ENCODE data around the gene MGA. TPM values are rescaled to one million over a fixed set of nuclear protein-coding genes. Genes with fewer than 3 reads are reported as not detected.

The MGA gene
- total RNA-seq, 1 experiment from 2014 or later: 35.9 TPM

DNA sequence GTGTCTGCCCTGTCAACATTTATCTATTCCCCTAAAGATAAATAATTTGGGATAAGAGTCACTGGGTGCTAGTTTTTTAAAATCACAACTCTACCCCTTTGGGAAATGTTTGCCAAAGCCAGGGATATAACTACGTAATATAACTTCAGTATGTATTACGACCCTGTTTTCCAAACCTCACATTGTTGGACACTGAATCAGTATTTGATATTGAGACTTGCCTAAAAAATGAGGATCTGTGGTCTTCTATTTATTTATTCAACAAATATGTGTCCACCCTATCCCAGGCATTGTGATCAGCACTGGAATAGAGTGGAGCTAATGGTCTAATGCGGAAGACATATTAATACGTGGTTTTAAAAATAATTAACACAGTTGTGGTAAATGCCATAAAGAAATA, 4.5 kb upstream of the MGA start:
- Mint-ChIP-seq H3K4me1 (peaks cover 4% of the 10 kb centered on the region), H3K27ac (no peak overlapping the region), H3K9me3 (peaks cover 7% of the 10 kb centered on the region), H3K4me3 (no peak overlapping the region), H3K36me3 (peaks cover 6% of the 10 kb centered on the region), H3K27me3 (ENCODE audit: low read depth) (peaks cover 35% of the 10 kb centered on the region)
- no peak for ATAC-seq
- no peak for TF ChIP-seq ZNF671 (CRISPR knock-in tag; IDR thresholded peaks at IDR 0.05)
- TF ChIP-seq, protein P1, sequence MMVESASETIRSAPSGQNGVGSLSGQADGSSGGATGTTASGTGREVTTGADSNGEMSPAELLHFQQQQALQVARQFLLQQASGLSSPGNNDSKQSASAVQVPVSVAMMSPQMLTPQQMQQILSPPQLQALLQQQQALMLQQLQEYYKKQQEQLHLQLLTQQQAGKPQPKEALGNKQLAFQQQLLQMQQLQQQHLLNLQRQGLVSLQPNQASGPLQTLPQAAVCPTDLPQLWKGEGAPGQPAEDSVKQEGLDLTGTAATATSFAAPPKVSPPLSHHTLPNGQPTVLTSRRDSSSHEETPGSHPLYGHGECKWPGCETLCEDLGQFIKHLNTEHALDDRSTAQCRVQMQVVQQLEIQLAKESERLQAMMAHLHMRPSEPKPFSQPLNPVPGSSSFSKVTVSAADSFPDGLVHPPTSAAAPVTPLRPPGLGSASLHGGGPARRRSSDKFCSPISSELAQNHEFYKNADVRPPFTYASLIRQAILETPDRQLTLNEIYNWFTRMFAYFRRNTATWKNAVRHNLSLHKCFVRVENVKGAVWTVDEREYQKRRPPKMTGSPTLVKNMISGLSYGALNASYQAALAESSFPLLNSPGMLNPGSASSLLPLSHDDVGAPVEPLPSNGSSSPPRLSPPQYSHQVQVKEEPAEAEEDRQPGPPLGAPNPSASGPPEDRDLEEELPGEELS (CRISPR knock-in tag; IDR thresholded peaks at IDR 0.05): no peak
- no peak for DNase-seq (ENCODE audit: low spot score)
- ChIA-PET POLR2A (no interaction called here), CTCF (no interaction called here)

GRCh38 chr15:41656188-41656587, 4.0 kb upstream of the MGA start:
- DNase-seq (ENCODE audit: low spot score): no peak
- peaks cover 2% of the 10 kb centered on the region for H3K9me3 Mint-ChIP-seq
- no peak overlapping the region for H3K4me3 Mint-ChIP-seq
- no peak overlapping the region for H3K27ac Mint-ChIP-seq
- POLR2A ChIA-PET: no interaction called here
- ATAC-seq: no peak
- peaks cover 8% of the 10 kb centered on the region for H3K4me1 Mint-ChIP-seq
- TF ChIP-seq ZMAT4 (CRISPR knock-in tag; IDR thresholded peaks at IDR 0.05): no peak
- TF ChIP-seq NR2C2 (CRISPR knock-in tag; IDR thresholded peaks at IDR 0.05): no peak
- no peak for TF ChIP-seq HMGA2 (CRISPR knock-in tag; IDR thresholded peaks at IDR 0.05)
- TF ChIP-seq EMX1 (CRISPR knock-in tag; IDR thresholded peaks at IDR 0.05): no peak
- TF ChIP-seq ZBTB43 (CRISPR knock-in tag; IDR thresholded peaks at IDR 0.05): no peak
- TF ChIP-seq PRRX2 (CRISPR knock-in tag; IDR thresholded peaks at IDR 0.05): no peak
- TF ChIP-seq NR3C1 (CRISPR knock-in tag; conservative IDR thresholded peaks at IDR 0.05; ENCODE audit: low read depth): no peak
- TF ChIP-seq, protein P2, sequence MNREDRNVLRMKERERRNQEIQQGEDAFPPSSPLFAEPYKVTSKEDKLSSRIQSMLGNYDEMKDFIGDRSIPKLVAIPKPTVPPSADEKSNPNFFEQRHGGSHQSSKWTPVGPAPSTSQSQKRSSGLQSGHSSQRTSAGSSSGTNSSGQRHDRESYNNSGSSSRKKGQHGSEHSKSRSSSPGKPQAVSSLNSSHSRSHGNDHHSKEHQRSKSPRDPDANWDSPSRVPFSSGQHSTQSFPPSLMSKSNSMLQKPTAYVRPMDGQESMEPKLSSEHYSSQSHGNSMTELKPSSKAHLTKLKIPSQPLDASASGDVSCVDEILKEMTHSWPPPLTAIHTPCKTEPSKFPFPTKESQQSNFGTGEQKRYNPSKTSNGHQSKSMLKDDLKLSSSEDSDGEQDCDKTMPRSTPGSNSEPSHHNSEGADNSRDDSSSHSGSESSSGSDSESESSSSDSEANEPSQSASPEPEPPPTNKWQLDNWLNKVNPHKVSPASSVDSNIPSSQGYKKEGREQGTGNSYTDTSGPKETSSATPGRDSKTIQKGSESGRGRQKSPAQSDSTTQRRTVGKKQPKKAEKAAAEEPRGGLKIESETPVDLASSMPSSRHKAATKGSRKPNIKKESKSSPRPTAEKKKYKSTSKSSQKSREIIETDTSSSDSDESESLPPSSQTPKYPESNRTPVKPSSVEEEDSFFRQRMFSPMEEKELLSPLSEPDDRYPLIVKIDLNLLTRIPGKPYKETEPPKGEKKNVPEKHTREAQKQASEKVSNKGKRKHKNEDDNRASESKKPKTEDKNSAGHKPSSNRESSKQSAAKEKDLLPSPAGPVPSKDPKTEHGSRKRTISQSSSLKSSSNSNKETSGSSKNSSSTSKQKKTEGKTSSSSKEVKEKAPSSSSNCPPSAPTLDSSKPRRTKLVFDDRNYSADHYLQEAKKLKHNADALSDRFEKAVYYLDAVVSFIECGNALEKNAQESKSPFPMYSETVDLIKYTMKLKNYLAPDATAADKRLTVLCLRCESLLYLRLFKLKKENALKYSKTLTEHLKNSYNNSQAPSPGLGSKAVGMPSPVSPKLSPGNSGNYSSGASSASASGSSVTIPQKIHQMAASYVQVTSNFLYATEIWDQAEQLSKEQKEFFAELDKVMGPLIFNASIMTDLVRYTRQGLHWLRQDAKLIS (CRISPR knock-in tag; IDR thresholded peaks at IDR 0.05; ENCODE audit: borderline replicate concordance): no peak
- TF ChIP-seq ELF4 (CRISPR knock-in tag; IDR thresholded peaks at IDR 0.05; ENCODE audit: low read depth): no peak
- TF ChIP-seq ZNF281 (CRISPR knock-in tag; IDR thresholded peaks at IDR 0.05): no peak
- peaks cover 39% of the 10 kb centered on the region for H3K27me3 Mint-ChIP-seq (ENCODE audit: low read depth)
- H3K36me3 Mint-ChIP-seq: peaks cover 2% of the 10 kb centered on the region
- CTCF ChIA-PET: interaction anchor here (1.1 kb wide), 1 partner anchor 52 kb away, joined by 6 read pairs; no protein-coding TSS in a partner anchor

- ATAC-seq: no peak
- no peaks in the 10 kb centered on the region for H3K36me3 Mint-ChIP-seq
- H3K4me3 Mint-ChIP-seq: no peak overlapping the region
- peaks cover 23% of the 10 kb centered on the region for H3K4me1 Mint-ChIP-seq
- no peaks in the 10 kb centered on the region for H3K9me3 Mint-ChIP-seq
- POLR2A ChIA-PET: no interaction called here
- no peak for DNase-seq (ENCODE audit: low spot score)
- CTCF ChIA-PET: interaction anchor here (1.0 kb wide), 1 partner anchor 37 kb away, joined by 3 read pairs; no protein-coding TSS in a partner anchor
- no peak overlapping the region for H3K27ac Mint-ChIP-seq
- peaks cover 45% of the 10 kb centered on the region for H3K27me3 Mint-ChIP-seq (ENCODE audit: low read depth)
- TF ChIP-seq TCF7 (CRISPR knock-in tag; IDR thresholded peaks at IDR 0.05; ENCODE audit: low read depth) (no peak), ZNF232 (CRISPR knock-in tag; IDR thresholded peaks at IDR 0.05) (no peak), ZNF263 (CRISPR knock-in tag; IDR thresholded peaks at IDR 0.05; ENCODE audit: low read depth) (no peak), NFYB (CRISPR knock-in tag; conservative IDR thresholded peaks at IDR 0.05; ENCODE audit: low read depth) (no peak), ZNF317 (CRISPR knock-in tag; IDR thresholded peaks at IDR 0.05; ENCODE audit: borderline replicate concordance, low read depth) (no peak)
- TF ChIP-seq, protein P3, sequence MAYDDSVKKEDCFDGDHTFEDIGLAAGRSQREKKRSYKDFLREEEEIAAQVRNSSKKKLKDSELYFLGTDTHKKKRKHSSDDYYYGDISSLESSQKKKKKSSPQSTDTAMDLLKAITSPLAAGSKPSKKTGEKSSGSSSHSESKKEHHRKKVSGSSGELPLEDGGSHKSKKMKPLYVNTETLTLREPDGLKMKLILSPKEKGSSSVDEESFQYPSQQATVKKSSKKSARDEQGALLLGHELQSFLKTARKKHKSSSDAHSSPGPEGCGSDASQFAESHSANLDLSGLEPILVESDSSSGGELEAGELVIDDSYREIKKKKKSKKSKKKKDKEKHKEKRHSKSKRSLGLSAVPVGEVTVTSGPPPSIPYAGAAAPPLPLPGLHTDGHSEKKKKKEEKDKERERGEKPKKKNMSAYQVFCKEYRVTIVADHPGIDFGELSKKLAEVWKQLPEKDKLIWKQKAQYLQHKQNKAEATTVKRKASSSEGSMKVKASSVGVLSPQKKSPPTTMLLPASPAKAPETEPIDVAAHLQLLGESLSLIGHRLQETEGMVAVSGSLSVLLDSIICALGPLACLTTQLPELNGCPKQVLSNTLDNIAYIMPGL (CRISPR knock-in tag; IDR thresholded peaks at IDR 0.05): no peak
- TF ChIP-seq, protein P4, sequence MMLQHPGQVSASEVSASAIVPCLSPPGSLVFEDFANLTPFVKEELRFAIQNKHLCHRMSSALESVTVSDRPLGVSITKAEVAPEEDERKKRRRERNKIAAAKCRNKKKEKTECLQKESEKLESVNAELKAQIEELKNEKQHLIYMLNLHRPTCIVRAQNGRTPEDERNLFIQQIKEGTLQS (CRISPR knock-in tag; conservative IDR thresholded peaks at IDR 0.05): no peak
Observed at GRCh38 chr15:41658689-41659088, 1.5 kb upstream of the MGA start.

All from WTC11 (cell line).